Measurements from ENCODE around the gene KLHL4.

Gene KLHL4

DNA sequence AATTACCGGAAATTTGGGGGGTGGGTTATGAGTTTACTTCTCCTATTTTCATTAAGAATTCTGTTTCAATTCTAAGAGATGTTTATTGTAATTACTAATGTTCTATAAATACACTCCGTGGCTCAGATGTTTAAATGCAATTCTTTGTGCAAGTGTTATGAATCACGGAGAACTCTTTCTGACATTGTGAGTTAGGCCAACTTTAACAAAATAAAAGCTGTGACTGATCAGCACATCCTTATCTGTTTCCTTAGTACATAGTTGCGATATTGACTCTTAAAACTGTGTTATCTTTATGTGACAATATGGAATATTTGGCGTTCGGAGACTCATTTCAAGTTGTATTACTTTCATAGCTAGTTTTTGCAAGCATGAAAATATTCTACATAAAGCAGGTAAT, 902 bp downstream of the KLHL4 start:
- DNase-seq (ENCODE audit: low spot score), result no peak
- no peak for TF ChIP-seq CTCF (IDR thresholded peaks at IDR 0.05; ENCODE audit: borderline replicate concordance, control extremely low read depth, extremely low read depth, insufficient read depth, missing control alignments)
- in situ Hi-C loops (cut with MboI; ENCODE audit: low sequenced_read_pairs, unreplicated experiment), result no loop called here

DNA sequence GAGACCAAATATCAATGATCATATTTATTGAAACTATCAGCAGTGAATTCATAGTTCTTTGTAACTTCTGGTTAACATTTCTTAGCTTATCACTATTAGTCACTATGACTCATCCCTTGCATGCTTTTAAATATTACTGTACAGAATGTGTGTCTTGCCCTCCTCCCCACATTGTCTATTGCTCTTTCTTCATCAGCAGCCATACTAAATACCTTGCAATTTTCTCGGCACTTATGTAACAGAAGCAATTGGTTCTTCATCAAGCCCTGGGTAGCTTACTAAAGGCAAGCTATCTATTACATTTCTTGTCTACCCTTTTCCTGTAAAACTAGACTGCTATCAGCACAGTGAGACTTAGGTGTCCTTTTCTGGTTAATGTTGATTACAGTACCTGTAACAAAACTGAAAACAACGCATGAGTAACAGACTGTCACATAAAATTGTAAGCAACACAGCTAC, 8.2 kb downstream of the KLHL4 start:
- DNase-seq (ENCODE audit: low spot score), result no peak
- TF ChIP-seq CTCF (IDR thresholded peaks at IDR 0.05; ENCODE audit: borderline replicate concordance, control extremely low read depth, extremely low read depth, insufficient read depth, missing control alignments), result no peak
- in situ Hi-C loops (cut with MboI; ENCODE audit: low sequenced_read_pairs, unreplicated experiment), result no loop called here

GRCh38 chrX:87526281-87526680, 8.7 kb downstream of the KLHL4 start:
- in situ Hi-C loops (cut with MboI; ENCODE audit: low sequenced_read_pairs, unreplicated experiment), result no loop called here
- no peak for TF ChIP-seq CTCF (IDR thresholded peaks at IDR 0.05; ENCODE audit: borderline replicate concordance, control extremely low read depth, extremely low read depth, insufficient read depth, missing control alignments)
- no peak for DNase-seq (ENCODE audit: low spot score)

DNA sequence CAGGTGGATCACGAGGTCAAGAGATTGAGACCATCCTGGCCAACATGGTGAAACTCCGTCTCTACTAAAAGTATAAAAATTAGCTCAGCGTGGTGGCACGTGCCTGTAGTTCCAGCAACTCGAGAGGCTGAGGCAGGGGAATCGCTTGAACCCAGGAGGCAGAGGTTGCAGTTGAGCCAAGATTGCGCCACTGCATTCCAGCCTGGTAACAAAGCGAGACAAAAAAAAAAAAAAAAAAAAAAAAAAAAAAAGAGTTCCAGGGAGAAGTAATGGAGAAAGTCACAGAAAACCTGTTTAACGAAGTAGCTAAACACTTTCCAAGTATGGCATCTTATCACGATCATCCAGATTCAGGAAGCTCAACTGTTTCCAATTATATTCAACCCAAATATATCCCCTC, 10.9 kb downstream of the KLHL4 start:
- no peak for DNase-seq (ENCODE audit: low spot score)
- in situ Hi-C loops (cut with MboI; ENCODE audit: low sequenced_read_pairs, unreplicated experiment), result no loop called here
- TF ChIP-seq CTCF (IDR thresholded peaks at IDR 0.05; ENCODE audit: borderline replicate concordance, control extremely low read depth, extremely low read depth, insufficient read depth, missing control alignments), result no peak

DNA sequence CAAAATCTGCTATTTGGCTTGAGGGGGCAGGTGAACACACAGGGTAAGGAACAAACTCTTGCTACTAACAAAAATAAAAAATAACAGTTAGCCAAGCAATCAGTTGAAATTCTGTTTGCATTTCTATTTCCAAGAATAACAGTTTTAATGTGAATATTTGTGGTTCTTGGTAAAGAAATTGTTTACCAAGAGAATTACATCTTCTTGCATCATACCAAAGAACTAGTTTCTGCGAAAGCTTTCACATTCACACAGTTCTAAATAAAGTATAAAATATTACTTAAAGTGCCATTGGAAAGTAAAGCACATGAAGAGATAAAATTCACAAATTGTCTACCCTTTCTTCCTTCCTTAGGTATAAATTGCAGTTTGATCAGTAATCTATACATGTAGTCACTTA, 54.4 kb downstream of the KLHL4 start:
- DNase-seq (ENCODE audit: low spot score), result no peak
- in situ Hi-C loops (cut with MboI; ENCODE audit: low sequenced_read_pairs, unreplicated experiment), result no loop called here
- TF ChIP-seq CTCF (IDR thresholded peaks at IDR 0.05; ENCODE audit: borderline replicate concordance, control extremely low read depth, extremely low read depth, insufficient read depth, missing control alignments), result no peak

- no peak for DNase-seq (ENCODE audit: low spot score)
- in situ Hi-C loops (cut with MboI; ENCODE audit: low sequenced_read_pairs, unreplicated experiment), result no loop called here
- TF ChIP-seq CTCF (IDR thresholded peaks at IDR 0.05; ENCODE audit: borderline replicate concordance, control extremely low read depth, extremely low read depth, insufficient read depth, missing control alignments), result no peak
These were observed 55.3 kb downstream of the KLHL4 start for GRCh38 chrX:87572901-87573300.

DNA sequence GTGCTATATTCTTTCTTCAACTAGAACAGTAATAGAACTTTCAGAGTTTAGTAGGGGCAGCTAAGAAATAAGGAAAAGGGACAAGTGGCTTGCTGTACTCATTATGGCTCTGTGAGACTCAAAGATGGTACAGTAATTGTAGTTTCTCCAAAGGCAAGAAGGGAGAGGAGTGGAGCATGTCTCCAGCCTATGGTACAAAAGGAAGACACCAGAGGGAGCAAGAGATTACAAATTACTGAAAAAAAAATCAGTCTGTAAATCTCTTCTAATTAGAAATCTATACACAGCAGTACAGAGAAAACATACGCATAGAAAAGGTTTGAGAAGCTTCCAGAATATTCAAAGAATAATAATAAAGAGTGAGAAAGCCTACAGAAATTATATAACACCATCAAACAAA, 61.4 kb downstream of the KLHL4 start:
- in situ Hi-C loops (cut with MboI; ENCODE audit: low sequenced_read_pairs, unreplicated experiment), result no loop called here
- no peak for DNase-seq (ENCODE audit: low spot score)
- no peak for TF ChIP-seq CTCF (IDR thresholded peaks at IDR 0.05; ENCODE audit: borderline replicate concordance, control extremely low read depth, extremely low read depth, insufficient read depth, missing control alignments)

All from GM13976 (cell line).